Endothelial cell of umbilical vein (primary cell): Measurements from ENCODE around the gene PRKRIP1. TPM values are rescaled to one million over a fixed set of nuclear protein-coding genes. Genes with fewer than 3 reads are reported as not detected.
A peak's percentile ranks its signal among the peaks of the same experiment; 100 is the strongest.

ENCODE experiments used
- BruUV-seq: library from RNA; stranded (reverse); fragments of 400-500 nt; replicated peaks from 2 replicates; lab custom pipeline; 2021; lab: Mats Ljungman, UMichigan
- CTCF ChIA-PET: fragments of 300-600, 350-600 bp; sonication (Branson Sonifier 250); formaldehyde crosslinking; loops from one replicate; lab custom pipeline; 2021; ENCODE audit warnings: antibody characterized with exemption, inconsistent platforms; lab: Charles Lee
- POLR2A ChIA-PET: fragments of 300-600, 350-600 bp; sonication (Branson Sonifier 250); formaldehyde crosslinking; loops from one replicate; lab custom pipeline; 2021; ENCODE audit warnings: antibody characterized with exemption, inconsistent platforms; lab: Charles Lee
- DNase-seq: peaks from one replicate; pipeline ENCODE4 v3.0.0-alpha.2; 2011; ENCODE audit warnings: low read depth, low spot score
- FAIRE-seq: peaks from 2 replicates; lab custom pipeline; 2011; peaks lifted over from hg19 to GRCh38; lab: Jason Lieb, UNC
- H2AFZ ChIP-seq: 2 replicates; pipeline ENCODE4 v1.6.0; 2012; ENCODE audit warnings: low read depth, low read length, control low read depth, inconsistent platforms
- H3K27ac ChIP-seq: 2 replicates; pipeline ENCODE4 v1.5.1; 2011; ENCODE audit warnings: low read depth, mild to moderate bottlenecking, control low read depth, low read length, moderate library complexity; ENCODE audit not compliant: insufficient read depth
- H3K27me3 ChIP-seq, 2 experiments: 2 replicates each; pipeline versions ENCODE4 v1.6.0 to v1.6.1; 2011; ENCODE audit warnings: low read length in 2 of 2, mixed read lengths in 1 of 2; ENCODE audit not compliant: control insufficient read depth in 2 of 2, insufficient read depth in 2 of 2
- H3K36me3 ChIP-seq, 2 experiments: 2 replicates in 1 of 2; 3 replicates in 1 of 2; pipeline ENCODE4 v1.5.1; 2011; ENCODE audit warnings: low read length in 2 of 2, mild to moderate bottlenecking in 1 of 2, moderate library complexity in 1 of 2; ENCODE audit not compliant: control insufficient read depth in 2 of 2, insufficient read depth in 2 of 2; ENCODE audit errors: extremely low read depth in 1 of 2
- H3K4me1 ChIP-seq: 3 replicates; pipeline ENCODE4 v1.5.1; 2011; ENCODE audit warnings: mild to moderate bottlenecking, low read length; ENCODE audit not compliant: control insufficient read depth, insufficient read depth; ENCODE audit errors: extremely low read depth
- H3K4me2 ChIP-seq: 2 replicates; pipeline ENCODE4 v1.6.1; 2011; ENCODE audit warnings: low read length, control low read depth, mixed read lengths; ENCODE audit not compliant: insufficient read depth
- H3K4me3 ChIP-seq, 3 experiments: fragments of 200-600 bp in 1 of 3; sonication (generic), shearing (Covaris generic) in 1 of 3; replicated peaks in 1 of 3; 2 replicates each; pipeline ENCODE4 v1.5.1; 2011 to 2016; ENCODE audit warnings: control low read depth in 3 of 3, low read length in 3 of 3, mild to moderate bottlenecking in 2 of 3, inconsistent platforms in 1 of 3, low read depth in 1 of 3, moderate library complexity in 1 of 3; ENCODE audit not compliant: insufficient read depth in 1 of 3
- H3K79me2 ChIP-seq: 2 replicates; pipeline ENCODE4 v1.6.0; 2012; ENCODE audit warnings: low read length, inconsistent platforms; ENCODE audit not compliant: control insufficient read depth, insufficient read depth
- H3K9ac ChIP-seq: replicated peaks from 2 replicates; pipeline ENCODE3; 2011; ENCODE audit warnings: low read length, control low read depth; ENCODE audit not compliant: insufficient read depth; ENCODE audit errors: extremely low read depth
- H3K9me1 ChIP-seq: replicated peaks from 3 replicates; pipeline ENCODE4 v1.6.0; 2011; ENCODE audit warnings: mild to moderate bottlenecking, low read length; ENCODE audit not compliant: control insufficient read depth, insufficient read depth; ENCODE audit errors: extremely low read depth
- H3K9me3 ChIP-seq: replicated peaks from 2 replicates; pipeline ENCODE4 v1.5.1; 2012; ENCODE audit warnings: low read length, inconsistent platforms; ENCODE audit not compliant: control insufficient read depth, insufficient read depth
- H4K20me1 ChIP-seq: replicated peaks from 2 replicates; pipeline ENCODE3; 2011; ENCODE audit warnings: mild to moderate bottlenecking, low read length; ENCODE audit not compliant: control insufficient read depth, insufficient read depth; ENCODE audit errors: extremely low read depth
- EZH2 ChIP-seq: IDR thresholded peaks from 2 replicates; pipeline ENCODE4 v1.6.1; 2012; ENCODE audit warnings: borderline replicate concordance, low read depth, mild to moderate bottlenecking, moderate library complexity, low read length, inconsistent platforms; ENCODE audit not compliant: severe bottlenecking
- FOS ChIP-seq: IDR thresholded peaks from 2 replicates; pipeline ENCODE4 v1.6.1; 2011; ENCODE audit warnings: mild to moderate bottlenecking, low read length, moderate library complexity, borderline replicate concordance; ENCODE audit not compliant: insufficient read depth
- GATA2 ChIP-seq: IDR thresholded peaks from 2 replicates; pipeline ENCODE4 v1.7.0; 2011; ENCODE audit warnings: low read depth, mild to moderate bottlenecking, moderate library complexity, mixed read lengths, low read length; ENCODE audit not compliant: insufficient read length, insufficient read depth
- JUN ChIP-seq: IDR thresholded peaks from 2 replicates; pipeline ENCODE4 v1.6.1; 2011; ENCODE audit warnings: borderline replicate concordance, low read depth; ENCODE audit not compliant: insufficient read length, insufficient read depth
- MYC ChIP-seq: IDR thresholded peaks from one replicate; pipeline ENCODE4 v1.6.1; 2011; ENCODE audit warnings: mild to moderate bottlenecking, low read depth, low read length
- POLR2AphosphoS5 ChIP-seq: IDR thresholded peaks from 2 replicates; pipeline ENCODE4 v1.6.1; 2012; ENCODE audit warnings: low read depth, mild to moderate bottlenecking, control low read depth, low read length, moderate library complexity; ENCODE audit not compliant: insufficient read depth
- dilution Hi-C: fragments of 300-500 bp; cut with MboI; formaldehyde crosslinking; loops from one replicate; pipeline ENCODE4 v1.15.0; 2019; ENCODE audit warnings: low sequenced_read_pairs; ENCODE audit not compliant: extremely low pct_ligation_motif_present
- intact Hi-C: fragments of 100-400 bp; cut with micrococcal nuclease; formaldehyde crosslinking; loops from one replicate; pipeline ENCODE4 v1.10.0; 2022
- polyA plus RNA-seq, 4 experiments: library from polyadenylated mRNA; depleted of rRNA in 3 of 4; stranded (reverse) in 3 of 4; unstranded in 1 of 4; fragments of >200 nt; gene quantifications; 2 replicates each; pipeline versions ENCODE4 v1.2.1 to v1.2.3, GENCODE V29; 2011 to 2012; ENCODE audit warnings: missing spikeins in 1 of 4
- total RNA-seq: library from RNA; stranded (reverse); gene quantifications from 2 replicates; pipeline ENCODE4 v1.2.3, GENCODE V29; 2021

Gene PRKRIP1
- total and polyA plus RNA-seq, 2 donors (not counting 3 experiments of a cell fraction or from before 2014, with no cell fraction given) = 16.1 to 26.1 TPM

DNA sequence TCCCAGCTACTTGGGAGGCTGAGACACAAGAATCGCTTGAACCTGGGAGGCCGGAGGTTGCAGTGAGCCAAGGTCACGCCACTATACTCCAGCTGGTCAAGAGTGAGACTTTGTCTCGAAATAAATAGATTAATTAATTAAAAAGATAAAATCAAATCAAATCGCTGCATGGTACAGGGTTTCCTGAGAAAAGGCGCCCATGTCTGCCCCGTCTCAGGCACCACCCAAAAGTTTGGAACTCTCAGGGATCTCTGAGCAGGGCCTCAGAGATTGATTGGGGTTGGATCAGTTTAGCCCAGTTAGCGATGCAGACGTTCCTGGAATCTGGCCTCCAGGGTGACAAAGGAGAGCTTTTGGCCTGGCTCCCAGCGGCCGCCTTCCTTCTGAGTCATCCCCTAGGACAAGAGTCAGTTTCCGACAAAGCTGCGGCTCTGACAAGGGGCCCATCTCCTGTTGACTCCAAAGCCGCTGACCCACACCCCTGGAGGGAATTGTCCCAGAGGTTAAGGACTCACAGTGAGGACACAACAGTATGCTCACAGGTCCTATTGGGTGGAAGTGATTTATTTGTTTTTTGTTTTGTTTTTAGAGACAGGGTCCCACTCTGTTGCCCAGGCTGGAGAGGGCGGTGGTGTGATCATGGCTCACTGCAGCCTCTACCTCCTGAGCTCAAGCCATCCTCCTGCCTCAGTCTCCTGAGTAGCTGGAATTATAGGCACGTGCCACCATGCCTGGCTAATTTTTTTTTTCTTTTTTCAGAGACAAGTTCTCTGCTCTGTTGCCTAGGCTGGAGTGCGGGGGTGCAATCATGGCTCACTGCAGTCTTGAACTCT lies 44.0 kb downstream of the PRKRIP1 start:
- H3K4me2 ChIP-seq = no peak overlapping the region
- no peak overlapping the region for H3K4me3 ChIP-seq
- FAIRE-seq (peak; percentile 99), DNase-seq (peak; percentile 93)
- peaks cover 2 to 9% of the 10 kb centered on the region in 2 experiments for H3K36me3 ChIP-seq
- H3K9me1 ChIP-seq = no peaks in the 10 kb centered on the region
- peaks cover 13% of the 10 kb centered on the region for H3K4me1 ChIP-seq
- H3K27me3 ChIP-seq = no peaks in the 10 kb centered on the region
- TF ChIP-seq FOS (peak; percentile 93), MYC (no peak), JUN (peak; percentile 72), POLR2AphosphoS5 (peak; percentile 64)
- CTCF ChIA-PET = interaction anchor here (0.7 to 2.7 kb wide), 5 partner anchors 10 to 161 kb away, joined by 3 to 13 read pairs (median 3); partner anchors contain the start of genes ALKBH4 and LRWD1
- BruUV-seq = no TSS peak
- no peaks in the 10 kb centered on the region for H4K20me1 ChIP-seq
- no peak overlapping the region for H2AFZ ChIP-seq
- peaks cover 4% of the 10 kb centered on the region for H3K79me2 ChIP-seq
- peak overlapping the region; percentile 25 for H3K9ac ChIP-seq
- POLR2A ChIA-PET = interaction anchor here (1.3 kb wide), 1 partner anchor 10 kb away, joined by 3 read pairs; no protein-coding TSS in a partner anchor
- peak overlapping the region; percentile 70 for H3K27ac ChIP-seq
- H3K9me3 ChIP-seq = no peaks in the 10 kb centered on the region
- intact Hi-C loops = no loop called here
- dilution Hi-C loops = no loop called here

DNA sequence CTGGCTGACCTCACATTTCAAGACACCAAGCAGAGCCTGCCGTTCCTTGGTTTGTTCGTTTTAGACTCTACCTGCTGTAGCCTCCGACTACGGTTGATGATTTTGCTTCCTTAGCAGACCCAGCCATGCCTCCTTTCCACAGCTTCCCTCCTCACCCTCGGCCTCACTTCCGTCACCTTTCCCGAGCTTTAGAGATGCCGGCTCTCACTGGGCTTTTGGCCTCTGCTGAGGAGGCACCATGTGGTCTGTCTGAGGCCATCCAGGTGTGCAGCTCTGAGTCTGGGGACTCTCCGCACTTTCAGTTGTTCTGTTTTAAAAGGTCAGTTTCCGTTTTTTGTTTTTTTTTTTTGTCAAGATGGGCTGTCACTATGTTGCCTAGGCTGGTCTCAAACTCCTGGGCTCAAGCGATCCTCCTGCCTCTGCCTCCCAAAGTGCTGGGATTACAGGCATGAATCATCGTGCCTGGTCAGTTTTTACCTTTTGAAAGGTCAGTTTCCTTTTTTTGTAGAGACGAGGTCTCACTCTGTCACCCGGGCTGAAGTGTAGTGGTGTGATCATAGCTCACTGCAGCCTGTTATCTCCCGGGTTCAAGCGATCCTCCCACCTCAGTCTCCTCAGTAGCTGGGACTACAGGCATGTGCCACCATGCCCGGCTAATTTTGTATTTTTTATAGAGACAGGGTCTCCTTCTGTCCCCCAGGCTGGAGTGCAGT lies 49.0 kb downstream of the PRKRIP1 start:
- no peak for DNase-seq
- dilution Hi-C loops = no loop called here
- no peak overlapping the region for H3K9ac ChIP-seq
- H3K9me3 ChIP-seq = no peaks in the 10 kb centered on the region
- CTCF ChIA-PET = no interaction called here
- H3K9me1 ChIP-seq = no peaks in the 10 kb centered on the region
- H3K4me1 ChIP-seq = peaks cover 7% of the 10 kb centered on the region
- no peaks in the 10 kb centered on the region for H4K20me1 ChIP-seq
- no peaks in the 10 kb centered on the region for H3K27me3 ChIP-seq
- BruUV-seq = no TSS peak
- H3K4me3 ChIP-seq = no peak overlapping the region
- H3K36me3 ChIP-seq = peaks cover 0 to 31% of the 10 kb centered on the region in 2 experiments
- no peak overlapping the region for H3K4me2 ChIP-seq
- TF ChIP-seq JUN (no peak), MYC (no peak), FOS (no peak), GATA2 (no peak), POLR2AphosphoS5 (no peak), EZH2 (no peak)
- intact Hi-C loops = no loop called here
- no peak overlapping the region for H3K27ac ChIP-seq
- H2AFZ ChIP-seq = no peak overlapping the region
- no peaks in the 10 kb centered on the region for H3K79me2 ChIP-seq
- no peak for FAIRE-seq
- POLR2A ChIA-PET = no interaction called here
